Activated CD4-positive, alpha-beta T cell treated with anti-CD3 and anti-CD28 coated beads, Interleukin-10, Interleukin-2, amounts not matched to agents 100 ng/mL and 50 ng/mL, durations not matched to agents 16 hours and 8 hours (primary cell): ENCODE data around the gene PLEKHG4.

Source experiments
- DNase-seq: peaks from one replicate; pipeline ENCODE4 v3.0.0-alpha.2; 2020

PLEKHG4 gene

DNA sequence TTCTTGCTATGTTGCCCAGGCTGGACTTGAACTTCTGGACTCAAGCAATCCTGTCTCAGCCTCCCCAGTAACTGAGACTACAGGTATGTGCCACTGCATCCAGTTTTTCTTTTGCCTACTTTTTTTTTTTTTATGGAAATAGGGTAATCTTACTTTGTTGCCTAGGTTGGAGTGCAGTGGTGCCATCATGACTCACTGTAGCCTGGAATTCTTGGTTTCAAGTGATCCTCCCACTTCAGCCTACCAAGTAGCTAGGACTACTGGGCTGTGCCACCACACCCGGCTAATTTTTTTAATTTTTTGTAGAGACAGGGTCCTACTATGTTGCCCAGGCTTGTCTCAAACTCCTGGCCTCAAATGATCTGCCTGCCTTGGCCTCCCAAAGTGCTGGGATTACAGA lies 57.3 kb downstream of the PLEKHG4 start:
- DNase-seq, result no peak
